HG02938 (cell line): ENCODE results near the gene MTMR11.
"Not testable (repeated sequence)": the region's sequence is repeated elsewhere in the genome, so short reads cannot be mapped to it uniquely, and the experiment has no call there.

Source experiments
- ATAC-seq: cut with Tn5 transposase; IDR thresholded peaks from one replicate; pipeline ENCODE4 v1.9.1; 2021; ENCODE audit warnings: mild to moderate bottlenecking, moderate library complexity; ENCODE audit not compliant: unreplicated experiment

Gene MTMR11

DNA sequence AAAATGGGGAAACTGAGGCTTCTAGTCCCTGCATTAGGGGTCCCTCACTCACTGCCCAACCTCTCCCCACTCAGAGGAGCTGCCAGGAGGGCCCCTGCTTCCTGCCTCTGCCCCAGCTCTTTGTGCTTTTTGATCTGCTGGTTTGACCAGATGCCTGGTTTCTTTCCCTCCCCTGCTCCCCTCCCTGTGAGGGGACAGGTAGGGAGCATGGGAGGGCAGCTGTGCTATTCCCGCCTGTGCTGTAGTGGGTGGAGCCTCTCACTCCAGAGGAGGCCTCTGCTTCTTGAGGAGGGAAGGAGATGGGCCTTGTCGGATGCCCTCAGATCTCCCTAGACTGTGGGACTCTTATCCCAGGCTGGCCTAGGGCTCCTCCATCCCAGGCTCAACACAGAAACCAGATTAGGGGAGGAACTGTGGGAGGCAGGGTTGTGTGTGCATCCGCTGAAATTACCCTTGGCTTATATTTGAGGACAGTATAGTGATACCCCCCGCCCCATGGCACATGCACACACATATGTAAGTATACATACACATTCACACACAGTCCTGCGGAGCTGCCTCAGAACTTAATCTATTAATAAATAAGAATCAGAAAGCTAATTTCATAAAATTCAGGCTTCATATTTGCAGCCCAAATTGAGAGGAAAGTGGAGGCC lies 32.7 kb downstream of the MTMR11 start:
- ATAC-seq = no peak

- peak; percentile 90 for ATAC-seq
Measured at GRCh38 chr1:149899460-149900284, 37.0 kb downstream of the MTMR11 start, which contains the start of gene BOLA1. Gene BOLA1 (plus strand): TSS chr1:149899568. CDS start chr1:149900060, 492 bp downstream.

DNA sequence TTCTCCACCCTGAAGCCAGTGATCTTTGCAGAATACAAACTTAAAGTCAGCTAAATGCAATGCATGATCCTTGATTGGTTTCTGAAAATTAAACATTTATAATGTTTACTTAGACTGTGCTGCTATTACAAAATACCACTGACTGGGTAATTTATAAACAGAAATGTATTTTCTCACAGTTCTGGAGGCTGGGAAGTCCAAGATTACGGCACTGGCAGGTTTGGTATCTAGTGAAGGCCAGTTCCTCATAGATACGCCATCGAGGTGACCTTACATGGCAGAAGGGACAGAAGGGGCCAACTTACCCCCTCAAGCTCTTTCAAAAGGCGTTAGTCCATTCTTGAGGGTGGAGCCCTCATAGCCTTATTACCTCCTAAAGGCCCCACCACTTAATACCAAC lies 40.1 kb downstream of the MTMR11 start:
- ATAC-seq = no peak

DNA sequence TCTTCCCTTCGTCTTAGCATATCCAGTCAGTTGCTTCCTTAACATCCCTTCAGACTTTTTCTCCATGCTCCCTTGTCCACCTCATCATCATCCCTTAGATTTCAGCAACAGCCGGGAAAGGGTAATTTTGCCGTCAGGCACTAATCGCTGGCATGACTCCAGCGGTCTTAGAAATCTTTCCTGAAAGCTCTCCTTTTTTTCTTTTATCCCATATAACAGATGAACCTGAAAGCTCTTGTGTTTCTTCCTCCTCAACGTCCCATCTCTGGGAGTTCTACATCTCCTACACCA lies 47.7 kb downstream of the MTMR11 start:
- ATAC-seq = no peak

DNA sequence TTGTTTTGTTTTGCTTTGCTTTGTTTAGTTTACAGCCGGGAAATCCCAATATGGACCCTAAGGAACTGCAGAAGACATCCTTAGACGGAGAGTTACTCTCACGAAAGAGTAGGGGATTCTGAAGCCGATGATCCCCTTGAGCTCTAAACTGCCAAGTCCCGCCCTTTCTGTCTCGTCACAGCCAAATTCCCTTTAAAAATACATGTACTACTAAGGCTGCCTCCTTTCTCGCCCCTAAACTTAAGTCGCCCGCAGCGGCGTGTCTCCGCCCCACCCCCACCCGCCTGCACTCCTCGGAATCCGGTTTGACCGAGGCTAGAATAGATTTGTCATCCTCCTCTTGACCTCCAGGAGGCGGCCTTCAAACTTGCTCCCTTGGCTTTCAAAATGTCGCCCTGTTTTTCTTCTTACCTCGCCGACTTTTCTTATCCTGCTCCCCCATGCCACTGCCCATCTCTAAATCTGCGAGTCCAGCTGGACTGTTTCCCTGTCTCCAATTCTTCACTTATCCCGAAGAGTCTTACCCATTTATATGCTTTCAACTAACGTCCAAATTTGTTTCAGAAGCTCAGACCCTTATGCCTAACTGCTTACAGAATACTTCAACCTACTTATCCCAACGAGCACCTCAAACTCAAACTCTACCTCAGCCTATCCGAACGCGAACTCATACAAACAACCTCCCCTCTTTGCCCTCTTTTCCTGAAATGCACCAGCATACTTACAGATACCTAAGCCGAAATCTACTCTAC lies 48.3 kb downstream of the MTMR11 start:
- peak; percentile 18 for ATAC-seq

DNA sequence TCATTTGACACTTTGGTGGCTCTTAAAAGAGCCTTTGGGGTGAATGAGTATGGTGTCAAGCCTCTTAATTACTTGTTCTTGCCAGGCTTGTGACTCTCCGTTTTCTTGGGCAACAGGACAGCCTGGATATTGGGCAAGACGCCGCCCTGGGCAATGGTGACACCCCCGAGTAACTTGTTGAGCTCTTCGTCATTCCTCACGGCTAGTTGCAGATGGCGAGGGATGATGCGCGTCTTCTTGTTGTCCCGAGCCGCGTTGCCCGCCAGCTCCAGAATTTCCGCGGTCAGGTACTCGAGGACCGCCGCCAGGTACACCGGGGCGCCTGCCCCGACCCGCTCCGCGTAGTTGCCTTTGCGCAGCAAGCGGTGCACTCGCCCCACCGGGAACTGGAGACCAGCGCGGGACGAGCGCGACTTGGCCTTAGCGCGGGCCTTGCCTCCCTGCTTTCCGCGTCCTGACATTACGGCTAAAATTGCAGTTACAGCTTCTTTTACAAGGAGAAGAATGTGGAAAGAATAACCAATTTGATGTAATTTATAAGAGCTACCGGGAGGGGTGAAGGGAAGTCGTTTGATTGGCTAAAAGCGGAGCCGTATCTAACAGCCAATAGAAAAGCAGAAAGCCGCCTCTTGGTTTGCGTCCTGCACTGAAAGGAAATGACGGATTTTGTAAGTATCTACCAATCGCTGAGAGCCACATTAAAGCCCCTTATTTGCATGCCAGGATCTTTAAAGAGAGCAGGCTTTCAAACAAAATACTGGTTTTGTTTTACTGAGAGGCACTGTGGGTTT lies 49.0 kb downstream of the MTMR11 start:
- ATAC-seq = peak; percentile 43

GRCh38 chr1:149887196-149887455 lies 49.6 kb downstream of the MTMR11 start:
- ATAC-seq = not testable (repeated sequence)

DNA sequence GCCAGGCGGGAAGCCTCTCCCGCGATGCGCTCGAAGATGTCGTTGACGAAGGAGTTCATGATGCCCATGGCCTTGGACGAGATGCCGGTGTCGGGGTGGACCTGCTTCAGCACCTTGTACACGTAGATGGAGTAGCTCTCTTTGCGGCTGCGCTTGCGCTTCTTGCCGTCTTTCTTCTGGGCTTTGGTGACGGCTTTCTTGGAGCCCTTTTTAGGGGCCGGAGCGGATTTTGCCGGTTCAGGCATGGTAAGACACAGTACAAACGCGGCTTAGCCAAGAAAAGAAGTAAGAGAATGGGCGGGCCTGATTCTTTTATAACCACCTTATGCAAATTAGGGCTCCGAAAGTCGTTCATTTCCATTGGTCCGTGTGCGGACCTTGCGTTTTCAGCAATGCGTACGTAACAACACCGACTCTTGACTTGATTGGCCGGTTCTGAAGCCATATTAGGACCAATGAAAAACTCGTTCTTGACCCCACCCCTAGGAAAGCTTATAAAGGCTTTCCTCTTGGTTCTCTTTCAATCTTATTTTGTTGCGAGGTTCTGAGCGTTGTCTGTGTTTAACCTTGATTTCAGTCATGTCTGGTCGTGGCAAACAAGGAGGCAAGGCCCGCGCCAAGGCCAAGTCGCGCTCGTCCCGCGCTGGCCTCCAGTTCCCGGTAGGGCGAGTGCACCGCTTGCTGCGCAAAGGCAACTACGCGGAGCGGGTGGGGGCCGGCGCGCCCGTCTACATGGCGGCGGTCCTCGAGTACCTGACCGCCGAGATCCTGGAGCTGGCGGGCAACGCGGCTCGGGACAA lies 50.1 kb downstream of the MTMR11 start:
- ATAC-seq = peak; percentile 72

DNA sequence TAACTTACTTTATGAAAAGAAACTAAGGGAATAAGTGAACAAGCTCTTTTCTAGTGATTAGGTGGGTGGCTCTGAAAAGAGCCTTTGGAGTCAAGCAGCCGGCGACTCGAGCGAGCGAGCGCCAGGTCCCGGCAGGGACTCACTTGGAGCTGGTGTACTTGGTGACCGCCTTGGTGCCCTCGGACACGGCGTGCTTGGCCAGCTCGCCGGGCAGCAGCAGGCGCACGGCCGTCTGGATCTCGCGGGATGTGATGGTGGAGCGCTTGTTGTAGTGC lies 50.6 kb downstream of the MTMR11 start:
- not testable (repeated sequence) for ATAC-seq

DNA sequence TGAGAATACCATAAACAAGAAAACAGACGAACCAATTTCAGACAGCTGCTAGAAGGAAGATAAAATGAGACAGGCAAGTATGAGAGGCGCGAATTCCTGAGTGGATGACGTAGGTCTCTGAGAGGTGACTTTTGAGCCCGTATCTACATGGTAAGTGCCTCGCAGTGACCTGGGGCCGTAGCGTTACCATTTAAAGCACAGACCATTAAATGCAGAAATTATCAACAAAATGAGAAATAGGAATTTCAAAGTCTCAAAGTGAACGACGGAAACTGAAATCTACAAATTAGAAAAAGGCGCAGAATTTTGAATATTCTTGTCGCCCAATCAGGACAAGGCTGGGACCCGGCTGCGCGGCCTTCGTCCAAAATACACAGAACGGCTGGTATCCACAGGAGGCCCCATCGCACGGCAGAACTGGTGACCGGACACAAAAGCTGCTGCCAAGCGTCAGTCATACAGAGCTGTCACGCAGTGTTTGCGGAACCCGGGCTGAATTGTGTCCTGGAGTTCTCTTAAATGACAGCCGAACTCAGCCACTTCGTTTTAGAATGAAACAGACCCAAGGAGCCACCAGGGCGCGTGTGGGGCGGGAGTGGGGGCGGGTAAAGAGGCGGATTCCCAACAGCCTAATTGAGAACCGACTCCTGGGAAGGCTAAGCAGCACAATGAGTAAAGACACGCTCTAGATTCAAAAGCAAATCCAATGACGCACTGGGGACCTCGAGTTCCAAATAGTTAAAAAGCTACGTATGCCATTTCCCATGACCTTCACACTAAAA lies 51.1 kb downstream of the MTMR11 start:
- ATAC-seq = no peak

GRCh38 chr1:149884433-149885338 lies 52.0 kb downstream of the MTMR11 start:
- no peak for ATAC-seq

GRCh38 chr1:149883598-149884247 lies 53.0 kb downstream of the MTMR11 start:
- ATAC-seq = no peak

GRCh38 chr1:149881876-149882275 lies 54.8 kb downstream of the MTMR11 start:
- ATAC-seq = no peak

DNA sequence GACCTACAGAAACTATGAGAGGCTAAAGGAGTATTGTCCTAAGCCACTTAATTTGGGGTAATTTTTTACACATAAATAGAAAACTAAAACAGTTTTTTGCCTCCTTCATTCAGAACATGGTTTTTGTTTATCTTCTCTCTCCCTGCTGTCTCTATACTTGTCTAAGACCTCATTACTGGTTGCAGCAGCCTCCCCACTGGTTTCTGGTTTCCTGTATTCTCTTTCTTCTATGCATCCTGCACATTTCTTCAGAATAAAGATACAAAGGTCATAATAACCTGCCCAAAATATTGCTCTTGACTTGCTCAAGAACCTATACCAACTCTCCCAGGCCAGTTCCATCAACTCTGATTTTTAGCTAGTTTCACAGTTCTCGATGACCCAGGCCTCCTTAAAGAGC lies 57.1 kb downstream of the MTMR11 start:
- ATAC-seq = no peak
